ENCODE results near the gene PDRG1.

The PDRG1 gene

GRCh38 chr20:31903627-31904386 is 48.0 kb downstream of the PDRG1 start:
- H3K4me3 ChIP-seq (replicated peaks; ENCODE audit: low read depth, low read length), result no peak overlapping the region
- DNase-seq (ENCODE audit: extremely low read depth, low read depth), result no peak
- TF ChIP-seq CTCF (IDR thresholded peaks at IDR 0.05; ENCODE audit: low read depth, low read length, missing control alignments), result no peak

- no peak for DNase-seq (ENCODE audit: extremely low read depth, low read depth)
- H3K4me3 ChIP-seq (replicated peaks; ENCODE audit: low read depth, low read length), result no peak overlapping the region
- no peak for TF ChIP-seq CTCF (IDR thresholded peaks at IDR 0.05; ENCODE audit: low read depth, low read length, missing control alignments)
Observed at GRCh38 chr20:31901615-31902014, 50.2 kb downstream of the PDRG1 start.

GRCh38 chr20:31897541-31897940 is 54.3 kb downstream of the PDRG1 start:
- DNase-seq (ENCODE audit: extremely low read depth, low read depth), result no peak
- TF ChIP-seq CTCF (IDR thresholded peaks at IDR 0.05; ENCODE audit: low read depth, low read length, missing control alignments), result no peak
- H3K4me3 ChIP-seq (replicated peaks; ENCODE audit: low read depth, low read length), result no peak overlapping the region

- DNase-seq (ENCODE audit: extremely low read depth, low read depth), result no peak
- no peak for TF ChIP-seq CTCF (IDR thresholded peaks at IDR 0.05; ENCODE audit: low read depth, low read length, missing control alignments)
- H3K4me3 ChIP-seq (replicated peaks; ENCODE audit: low read depth, low read length), result no peak overlapping the region
Observed at GRCh38 chr20:31896049-31896448, 55.8 kb downstream of the PDRG1 start.

GRCh38 chr20:31894980-31895675 is 56.7 kb downstream of the PDRG1 start:
- no peak for DNase-seq (ENCODE audit: extremely low read depth, low read depth)

More at GRCh38 chr20:31894980-31895675, 56.7 kb downstream of the PDRG1 start:
- no peak overlapping the region for H3K4me3 ChIP-seq (replicated peaks; ENCODE audit: low read depth, low read length)
- no peak for TF ChIP-seq CTCF (IDR thresholded peaks at IDR 0.05; ENCODE audit: low read depth, low read length, missing control alignments)

All from HFF-Myc (cell line).